Mesenteric fat pad (tissue), 1 donor: ENCODE data around the gene PATE3. TPM values are rescaled to one million over a fixed set of nuclear protein-coding genes. Genes with fewer than 3 reads are reported as not detected.

Source experiments
- total RNA-seq: library from RNA; stranded (reverse); fragmentation: NEBNext Ultra II Directional; extraction: Animal tissue kit (Norgen Biotek cat#: 25700); gene quantifications from one replicate; pipeline ENCODE4 v1.2.1, GENCODE V29; 2021
- donor health status: DM: yes; HTN: yes; CAD: no.

Gene PATE3
- total RNA-seq, 1 donor from 2014 or later, result not detected

Other genes with a start within 250 kb of the PATE3 start
- 71.7 TPM for gene EI24, start 218.7 kb upstream of the PATE3 start, total RNA-seq
- 106 TPM for gene STT3A, start 195.3 kb upstream of the PATE3 start, total RNA-seq
- gene CHEK1, start 163.0 kb upstream of the PATE3 start, total RNA-seq, result 2.2 TPM
- not detected for gene ACRV1, start 107.3 kb upstream of the PATE3 start, total RNA-seq
- gene PATE1, start 41.8 kb upstream of the PATE3 start, total RNA-seq, result not detected
- not detected for gene PATE2, start 9.3 kb upstream of the PATE3 start, total RNA-seq
- gene PATE4, start 45.2 kb downstream of the PATE3 start, total RNA-seq, result not detected
- gene HYLS1, start 99.5 kb downstream of the PATE3 start, total RNA-seq, result 3.7 TPM
- 12.1 TPM for gene PUS3, start 115.1 kb downstream of the PATE3 start, total RNA-seq
- not detected for gene DDX25, start 116.4 kb downstream of the PATE3 start, total RNA-seq
- not detected for gene VSIG10L2, start 157.9 kb downstream of the PATE3 start, total RNA-seq